HEK293 (cell line): ENCODE results near the gene TPGS2.

Experiments used
- CTCF ChIA-PET: fragments of 350-600 bp; formaldehyde crosslinking; extraction: SDS; loops from one replicate; lab custom pipeline; 2021; ENCODE audit warnings: antibody characterized with exemption; lab: Yijun Ruan, JAX
- POLR2A ChIA-PET: fragments of 300-600 bp; formaldehyde crosslinking; extraction: SDS; loops from one replicate; lab custom pipeline; 2020; ENCODE audit warnings: antibody characterized with exemption, inconsistent platforms; lab: Yijun Ruan, JAX
- H3K27ac ChIP-seq: fragments of 200-500 bp; sonication (Bioruptor generic); 2 replicates; pipeline ENCODE4 v1.5.1; 2014; ENCODE audit warnings: low read depth, low read length, control low read depth, inconsistent platforms; ENCODE audit errors: extremely low read depth
- H3K36me3 ChIP-seq, 2 experiments: fragments of 200-500 bp in 1 of 2; sonication (Bioruptor generic) in 1 of 2; 1 replicate in 1 of 2; 2 replicates in 1 of 2; pipeline ENCODE4 v1.5.1; 2014 to 2017; ENCODE audit warnings: inconsistent platforms in 2 of 2, low read length in 2 of 2; ENCODE audit not compliant: control insufficient read depth in 2 of 2, insufficient read depth in 1 of 2
- H3K4me1 ChIP-seq: fragments of 200-500 bp; sonication (Bioruptor generic); 2 replicates; pipeline ENCODE4 v1.5.1; 2014; ENCODE audit warnings: mild to moderate bottlenecking, low read length, inconsistent platforms; ENCODE audit not compliant: control insufficient read depth, insufficient read depth
- H3K4me3 ChIP-seq: 2 replicates; pipeline ENCODE4 v1.5.1; 2011; ENCODE audit warnings: low read depth, mild to moderate bottlenecking, control low read depth, low read length, moderate library complexity
- H3K9me3 ChIP-seq: fragments of 200-500 bp; sonication (Bioruptor generic); 2 replicates; pipeline ENCODE4 v1.5.1; 2014; ENCODE audit warnings: low read depth, low read length, inconsistent platforms; ENCODE audit not compliant: control insufficient read depth, insufficient read depth
- HOXC10 ChIP-seq: sonication (generic); formaldehyde crosslinking; IDR thresholded peaks from 2 replicates; pipeline ENCODE4 v1.8.1; 2023; ENCODE audit warnings: mild to moderate bottlenecking, missing genetic modification reagents
- KLF1 ChIP-seq: fragments of 450-650 bp; formaldehyde crosslinking; IDR thresholded peaks from 2 replicates; pipeline ENCODE4 v1.5.1; 2016; ENCODE audit warnings: missing biosample characterization, missing genetic modification characterization
- SALL2 ChIP-seq: fragments of 450-650 bp; formaldehyde crosslinking; IDR thresholded peaks from 2 replicates; pipeline ENCODE4 v1.5.0; 2017; ENCODE audit warnings: missing biosample characterization, mild to moderate bottlenecking, missing genetic modification characterization, borderline replicate concordance
- SCRT2 ChIP-seq: fragments of 450-650 bp; formaldehyde crosslinking; IDR thresholded peaks from 2 replicates; pipeline ENCODE4 v1.5.1; 2016; ENCODE audit warnings: missing biosample characterization, missing genetic modification characterization
- SP2 ChIP-seq: fragments of 450-650 bp; formaldehyde crosslinking; IDR thresholded peaks from 2 replicates; pipeline ENCODE4 v1.5.1; 2016; ENCODE audit warnings: missing biosample characterization, missing genetic modification characterization
- ZBTB20 ChIP-seq: fragments of 450-650 bp; formaldehyde crosslinking; IDR thresholded peaks from 2 replicates; pipeline ENCODE4 v1.5.1; 2016; ENCODE audit warnings: missing biosample characterization, missing genetic modification characterization
- ZNF114 ChIP-seq: fragments of 450-650 bp; formaldehyde crosslinking; IDR thresholded peaks from 2 replicates; pipeline ENCODE4 v1.5.0; 2017; ENCODE audit warnings: missing biosample characterization, missing genetic modification characterization
- ZNF202 ChIP-seq: fragments of 450-650 bp; formaldehyde crosslinking; IDR thresholded peaks from 2 replicates; pipeline ENCODE4 v1.5.1; 2016; ENCODE audit warnings: missing biosample characterization, missing genetic modification characterization, borderline replicate concordance
- ZNF341 ChIP-seq: fragments of 450-650 bp; formaldehyde crosslinking; IDR thresholded peaks from 2 replicates; pipeline ENCODE4; 2016; ENCODE audit warnings: low read depth, missing biosample characterization, missing genetic modification characterization
- ZNF529 ChIP-seq: fragments of 450-650 bp; formaldehyde crosslinking; IDR thresholded peaks from 2 replicates; pipeline ENCODE4 v1.5.1; 2017; ENCODE audit warnings: missing genetic modification characterization, missing biosample characterization; ENCODE audit not compliant: insufficient replicate concordance
- ZNF530 ChIP-seq: fragments of 450-650 bp; formaldehyde crosslinking; IDR thresholded peaks from 2 replicates; pipeline ENCODE4 v1.5.1; 2016; ENCODE audit warnings: low read depth, missing biosample characterization, missing genetic modification characterization
- ZNF561 ChIP-seq: fragments of 450-650 bp; IDR thresholded peaks from 2 replicates; pipeline ENCODE4 v1.5.1; 2018; ENCODE audit warnings: missing biosample characterization, missing genetic modification characterization, borderline replicate concordance
- ZNF623 ChIP-seq: fragments of 450-650 bp; formaldehyde crosslinking; IDR thresholded peaks from 2 replicates; pipeline ENCODE4 v1.5.1; 2016; ENCODE audit warnings: missing biosample characterization, missing genetic modification characterization
- ZNF785 ChIP-seq: fragments of 450-650 bp; formaldehyde crosslinking; IDR thresholded peaks from 2 replicates; pipeline ENCODE4 v1.5.1; 2016; ENCODE audit warnings: missing biosample characterization, missing genetic modification characterization
- ZNF830 ChIP-seq: fragments of 450-650 bp; IDR thresholded peaks from 2 replicates; pipeline ENCODE4 v1.5.0; 2018; ENCODE audit warnings: missing biosample characterization, missing genetic modification characterization, low read depth, mild to moderate bottlenecking, moderate library complexity
- TF ChIP-seq, protein P1 (sequence below): fragments of 450-650 bp; formaldehyde crosslinking; IDR thresholded peaks from 2 replicates; pipeline ENCODE4 v1.5.1; 2017; ENCODE audit warnings: missing biosample characterization, missing genetic modification characterization
- TF ChIP-seq, protein P2 (sequence below): fragments of 450-650 bp; formaldehyde crosslinking; IDR thresholded peaks from 2 replicates; pipeline ENCODE4 v1.5.0; 2017; ENCODE audit warnings: missing biosample characterization, missing genetic modification characterization, borderline replicate concordance
- TF ChIP-seq, protein P3 (sequence below): fragments of 450-650 bp; formaldehyde crosslinking; IDR thresholded peaks from 2 replicates; pipeline ENCODE4 v1.5.1; 2017; ENCODE audit warnings: missing biosample characterization, missing genetic modification characterization
- TF ChIP-seq, protein P4 (sequence below): fragments of 450-650 bp; formaldehyde crosslinking; IDR thresholded peaks from 2 replicates; pipeline ENCODE4 v1.5.1; 2016; ENCODE audit warnings: missing biosample characterization, missing genetic modification characterization
- TF ChIP-seq, protein P5 (sequence below): fragments of 450-650 bp; formaldehyde crosslinking; conservative IDR thresholded peaks from 2 replicates; pipeline ENCODE4 v1.5.1; 2016; ENCODE audit warnings: low read depth, missing biosample characterization, missing genetic modification characterization

The TPGS2 gene

DNA sequence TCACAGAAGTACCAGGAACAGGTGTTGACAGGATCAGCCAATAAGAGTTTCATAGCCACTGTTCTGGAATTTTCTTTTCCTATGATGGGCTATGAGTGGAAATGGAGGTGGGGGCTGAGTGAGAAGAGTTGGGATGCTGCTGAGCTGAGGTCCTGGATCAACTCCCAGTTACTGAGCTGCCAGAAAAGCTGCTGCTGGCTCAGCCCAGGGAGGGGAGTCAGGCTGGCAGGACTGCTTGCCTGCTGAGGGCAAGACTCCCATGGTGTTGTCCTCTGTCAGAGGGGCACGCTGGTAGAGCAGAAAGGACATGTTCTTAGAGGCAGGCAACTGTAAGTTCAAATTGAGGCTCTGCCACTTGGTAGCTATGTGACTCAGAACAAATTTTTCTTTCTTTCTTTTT, 11.8 kb downstream of the TPGS2 start:
- Histone ChIP-seq H3K4me1 (peaks cover 7% of the 10 kb centered on the region; the same call in 1 of the 2 replicates), H3K4me3 (no peak overlapping the region), H3K27ac (no peak overlapping the region), H3K36me3 (peaks cover 0 to 65% of the 10 kb centered on the region in 2 experiments; a peak in 1 of 3 replicates), H3K9me3 (no peaks in the 10 kb centered on the region)
- POLR2A ChIA-PET, result interaction anchor here (2.3 kb wide), 1 partner anchor 12 kb away, joined by 7 read pairs; the partner anchor contains the start of genes KIAA1328 and TPGS2
- no peak for TF ChIP-seq ZNF114 (tag by site-specific recombination)
- TF ChIP-seq, protein P1, sequence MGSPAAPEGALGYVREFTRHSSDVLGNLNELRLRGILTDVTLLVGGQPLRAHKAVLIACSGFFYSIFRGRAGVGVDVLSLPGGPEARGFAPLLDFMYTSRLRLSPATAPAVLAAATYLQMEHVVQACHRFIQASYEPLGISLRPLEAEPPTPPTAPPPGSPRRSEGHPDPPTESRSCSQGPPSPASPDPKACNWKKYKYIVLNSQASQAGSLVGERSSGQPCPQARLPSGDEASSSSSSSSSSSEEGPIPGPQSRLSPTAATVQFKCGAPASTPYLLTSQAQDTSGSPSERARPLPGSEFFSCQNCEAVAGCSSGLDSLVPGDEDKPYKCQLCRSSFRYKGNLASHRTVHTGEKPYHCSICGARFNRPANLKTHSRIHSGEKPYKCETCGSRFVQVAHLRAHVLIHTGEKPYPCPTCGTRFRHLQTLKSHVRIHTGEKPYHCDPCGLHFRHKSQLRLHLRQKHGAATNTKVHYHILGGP (tag by site-specific recombination), result no peak
- no peak for TF ChIP-seq SCRT2
- TF ChIP-seq, protein P2, sequence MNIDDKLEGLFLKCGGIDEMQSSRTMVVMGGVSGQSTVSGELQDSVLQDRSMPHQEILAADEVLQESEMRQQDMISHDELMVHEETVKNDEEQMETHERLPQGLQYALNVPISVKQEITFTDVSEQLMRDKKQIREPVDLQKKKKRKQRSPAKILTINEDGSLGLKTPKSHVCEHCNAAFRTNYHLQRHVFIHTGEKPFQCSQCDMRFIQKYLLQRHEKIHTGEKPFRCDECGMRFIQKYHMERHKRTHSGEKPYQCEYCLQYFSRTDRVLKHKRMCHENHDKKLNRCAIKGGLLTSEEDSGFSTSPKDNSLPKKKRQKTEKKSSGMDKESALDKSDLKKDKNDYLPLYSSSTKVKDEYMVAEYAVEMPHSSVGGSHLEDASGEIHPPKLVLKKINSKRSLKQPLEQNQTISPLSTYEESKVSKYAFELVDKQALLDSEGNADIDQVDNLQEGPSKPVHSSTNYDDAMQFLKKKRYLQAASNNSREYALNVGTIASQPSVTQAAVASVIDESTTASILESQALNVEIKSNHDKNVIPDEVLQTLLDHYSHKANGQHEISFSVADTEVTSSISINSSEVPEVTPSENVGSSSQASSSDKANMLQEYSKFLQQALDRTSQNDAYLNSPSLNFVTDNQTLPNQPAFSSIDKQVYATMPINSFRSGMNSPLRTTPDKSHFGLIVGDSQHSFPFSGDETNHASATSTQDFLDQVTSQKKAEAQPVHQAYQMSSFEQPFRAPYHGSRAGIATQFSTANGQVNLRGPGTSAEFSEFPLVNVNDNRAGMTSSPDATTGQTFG (tag by site-specific recombination), result no peak
- no peak for TF ChIP-seq ZBTB20 (tag by site-specific recombination)
- no peak for TF ChIP-seq ZNF341 (tag by site-specific recombination)
- TF ChIP-seq ZNF202, result no peak
- TF ChIP-seq, protein P3, sequence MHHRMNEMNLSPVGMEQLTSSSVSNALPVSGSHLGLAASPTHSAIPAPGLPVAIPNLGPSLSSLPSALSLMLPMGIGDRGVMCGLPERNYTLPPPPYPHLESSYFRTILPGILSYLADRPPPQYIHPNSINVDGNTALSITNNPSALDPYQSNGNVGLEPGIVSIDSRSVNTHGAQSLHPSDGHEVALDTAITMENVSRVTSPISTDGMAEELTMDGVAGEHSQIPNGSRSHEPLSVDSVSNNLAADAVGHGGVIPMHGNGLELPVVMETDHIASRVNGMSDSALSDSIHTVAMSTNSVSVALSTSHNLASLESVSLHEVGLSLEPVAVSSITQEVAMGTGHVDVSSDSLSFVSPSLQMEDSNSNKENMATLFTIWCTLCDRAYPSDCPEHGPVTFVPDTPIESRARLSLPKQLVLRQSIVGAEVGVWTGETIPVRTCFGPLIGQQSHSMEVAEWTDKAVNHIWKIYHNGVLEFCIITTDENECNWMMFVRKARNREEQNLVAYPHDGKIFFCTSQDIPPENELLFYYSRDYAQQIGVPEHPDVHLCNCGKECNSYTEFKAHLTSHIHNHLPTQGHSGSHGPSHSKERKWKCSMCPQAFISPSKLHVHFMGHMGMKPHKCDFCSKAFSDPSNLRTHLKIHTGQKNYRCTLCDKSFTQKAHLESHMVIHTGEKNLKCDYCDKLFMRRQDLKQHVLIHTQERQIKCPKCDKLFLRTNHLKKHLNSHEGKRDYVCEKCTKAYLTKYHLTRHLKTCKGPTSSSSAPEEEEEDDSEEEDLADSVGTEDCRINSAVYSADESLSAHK (tag by site-specific recombination), result no peak
- TF ChIP-seq ZNF530 (tag by site-specific recombination), result no peak
- no peak for TF ChIP-seq HOXC10 (CRISPR knock-in tag)
- no peak for TF ChIP-seq ZNF561 (tag by site-specific recombination)
- TF ChIP-seq SALL2, result no peak
- no peak for TF ChIP-seq KLF1 (tag by site-specific recombination)
- no peak for TF ChIP-seq ZNF785 (tag by site-specific recombination)
- TF ChIP-seq, protein P4, sequence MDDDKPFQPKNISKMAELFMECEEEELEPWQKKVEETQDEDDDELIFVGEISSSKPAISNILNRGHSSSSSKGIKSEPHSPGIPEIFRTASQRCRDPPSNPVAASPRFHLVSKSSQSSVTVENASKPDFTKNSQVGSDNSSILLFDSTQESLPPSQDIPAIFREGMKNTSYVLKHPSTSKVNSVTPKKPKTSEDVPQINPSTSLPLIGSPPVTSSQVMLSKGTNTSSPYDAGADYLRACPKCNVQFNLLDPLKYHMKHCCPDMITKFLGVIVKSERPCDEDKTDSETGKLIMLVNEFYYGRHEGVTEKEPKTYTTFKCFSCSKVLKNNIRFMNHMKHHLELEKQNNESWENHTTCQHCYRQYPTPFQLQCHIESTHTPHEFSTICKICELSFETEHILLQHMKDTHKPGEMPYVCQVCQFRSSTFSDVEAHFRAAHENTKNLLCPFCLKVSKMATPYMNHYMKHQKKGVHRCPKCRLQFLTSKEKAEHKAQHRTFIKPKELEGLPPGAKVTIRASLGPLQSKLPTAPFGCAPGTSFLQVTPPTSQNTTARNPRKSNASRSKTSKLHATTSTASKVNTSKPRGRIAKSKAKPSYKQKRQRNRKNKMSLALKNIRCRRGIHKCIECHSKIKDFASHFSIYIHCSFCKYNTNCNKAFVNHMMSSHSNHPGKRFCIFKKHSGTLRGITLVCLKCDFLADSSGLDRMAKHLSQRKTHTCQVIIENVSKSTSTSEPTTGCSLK, result no peak
- TF ChIP-seq ZNF830, result no peak
- no peak for TF ChIP-seq SP2
- TF ChIP-seq, protein P5, sequence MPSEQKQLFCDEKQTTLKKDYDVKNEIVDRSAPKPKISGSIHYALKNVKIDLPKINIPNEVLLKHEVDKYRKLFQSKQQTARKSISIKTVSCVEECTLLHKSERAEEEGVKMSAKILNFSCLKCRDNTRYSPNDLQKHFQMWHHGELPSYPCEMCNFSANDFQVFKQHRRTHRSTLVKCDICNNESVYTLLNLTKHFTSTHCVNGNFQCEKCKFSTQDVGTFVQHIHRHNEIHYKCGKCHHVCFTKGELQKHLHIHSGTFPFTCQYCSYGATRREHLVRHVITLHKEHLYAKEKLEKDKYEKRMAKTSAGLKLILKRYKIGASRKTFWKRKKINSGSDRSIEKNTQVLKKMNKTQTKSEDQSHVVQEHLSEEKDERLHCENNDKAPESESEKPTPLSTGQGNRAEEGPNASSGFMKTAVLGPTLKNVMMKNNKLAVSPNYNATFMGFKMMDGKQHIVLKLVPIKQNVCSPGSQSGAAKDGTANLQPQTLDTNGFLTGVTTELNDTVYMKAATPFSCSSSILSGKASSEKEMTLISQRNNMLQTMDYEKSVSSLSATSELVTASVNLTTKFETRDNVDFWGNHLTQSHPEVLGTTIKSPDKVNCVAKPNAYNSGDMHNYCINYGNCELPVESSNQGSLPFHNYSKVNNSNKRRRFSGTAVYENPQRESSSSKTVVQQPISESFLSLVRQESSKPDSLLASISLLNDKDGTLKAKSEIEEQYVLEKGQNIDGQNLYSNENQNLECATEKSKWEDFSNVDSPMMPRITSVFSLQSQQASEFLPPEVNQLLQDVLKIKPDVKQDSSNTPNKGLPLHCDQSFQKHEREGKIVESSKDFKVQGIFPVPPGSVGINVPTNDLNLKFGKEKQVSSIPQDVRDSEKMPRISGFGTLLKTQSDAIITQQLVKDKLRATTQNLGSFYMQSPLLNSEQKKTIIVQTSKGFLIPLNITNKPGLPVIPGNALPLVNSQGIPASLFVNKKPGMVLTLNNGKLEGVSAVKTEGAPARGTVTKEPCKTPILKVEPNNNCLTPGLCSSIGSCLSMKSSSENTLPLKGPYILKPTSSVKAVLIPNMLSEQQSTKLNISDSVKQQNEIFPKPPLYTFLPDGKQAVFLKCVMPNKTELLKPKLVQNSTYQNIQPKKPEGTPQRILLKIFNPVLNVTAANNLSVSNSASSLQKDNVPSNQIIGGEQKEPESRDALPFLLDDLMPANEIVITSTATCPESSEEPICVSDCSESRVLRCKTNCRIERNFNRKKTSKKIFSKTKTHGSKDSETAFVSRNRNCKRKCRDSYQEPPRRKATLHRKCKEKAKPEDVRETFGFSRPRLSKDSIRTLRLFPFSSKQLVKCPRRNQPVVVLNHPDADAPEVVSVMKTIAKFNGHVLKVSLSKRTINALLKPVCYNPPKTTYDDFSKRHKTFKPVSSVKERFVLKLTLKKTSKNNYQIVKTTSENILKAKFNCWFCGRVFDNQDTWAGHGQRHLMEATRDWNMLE (tag by site-specific recombination), result no peak
- no peak for TF ChIP-seq ZNF623
- no peak for TF ChIP-seq ZNF529 (tag by site-specific recombination)
- CTCF ChIA-PET, result no interaction called here
